ENCODE measurements around the gene TMF1. TPM values are rescaled to one million over a fixed set of nuclear protein-coding genes. Genes with fewer than 3 reads are reported as not detected.

Gene TMF1
- 34.6 and 47.6 TPM in 2 replicates for total RNA-seq (ENCODE audit: low replicate concordance)
- long read RNA-seq, full-length matches to known transcripts = 2 of 504 reads
- long read RNA-seq, partial matches to known transcripts = 487 of 504 reads
- long read RNA-seq, other reads (novel, unspliced or antisense) = 15 of 504 reads

GRCh38 chr3:69051756-69052471 lies at the start of gene TMF1:
TSS of gene TMF1 (minus strand) at chr3:69052333. CDS start at chr3:69052086, 247 bp downstream.
- peaks cover 27% of the 10 kb centered on the region for H3K4me1 Mint-ChIP-seq (ENCODE audit: unreplicated experiment)
- peaks cover 25% of the 10 kb centered on the region for H3K36me3 Mint-ChIP-seq
- no peaks in the 10 kb centered on the region for H3K9me3 Mint-ChIP-seq
- H3K4me3 Mint-ChIP-seq = peak within 1 kb of the TSS; percentile 98
- no peaks in the 10 kb centered on the region for H3K27me3 Mint-ChIP-seq
- no peak for TF ChIP-seq CTCF (conservative IDR thresholded peaks at IDR 0.05)
- peak within 1 kb of the TSS; percentile 98 for H3K27ac Mint-ChIP-seq
- peak; percentile 98 for DNase-seq (ENCODE audit: extremely low spot score, unreplicated experiment)

- Mint-ChIP-seq H3K27me3 (no peaks in the 10 kb centered on the region), H3K9me3 (no peaks in the 10 kb centered on the region), H3K27ac (no peak overlapping the region), H3K4me1 (ENCODE audit: unreplicated experiment) (peaks cover 5% of the 10 kb centered on the region), H3K4me3 (no peak overlapping the region), H3K36me3 (peaks cover 29% of the 10 kb centered on the region)
- no peak for TF ChIP-seq CTCF (conservative IDR thresholded peaks at IDR 0.05)
- DNase-seq (ENCODE audit: extremely low spot score, unreplicated experiment) = no peak
These were observed 47.4 kb upstream of the TMF1 start for GRCh38 chr3:69099576-69099975.

GRCh38 chr3:69097407-69098086 lies 45.4 kb upstream of the TMF1 start:
- no peaks in the 10 kb centered on the region for H3K9me3 Mint-ChIP-seq
- H3K27me3 Mint-ChIP-seq = no peaks in the 10 kb centered on the region
- no peak overlapping the region for H3K27ac Mint-ChIP-seq

GRCh38 chr3:69096299-69096698 lies 44.2 kb upstream of the TMF1 start:
- no peaks in the 10 kb centered on the region for H3K27me3 Mint-ChIP-seq
- no peak overlapping the region for H3K4me3 Mint-ChIP-seq
- no peak for TF ChIP-seq CTCF (conservative IDR thresholded peaks at IDR 0.05)
- H3K9me3 Mint-ChIP-seq = no peaks in the 10 kb centered on the region
- peak overlapping the region; percentile 55 for H3K27ac Mint-ChIP-seq
- no peak for DNase-seq (ENCODE audit: extremely low spot score, unreplicated experiment)
- H3K4me1 Mint-ChIP-seq (ENCODE audit: unreplicated experiment) = peaks cover 20% of the 10 kb centered on the region
- H3K36me3 Mint-ChIP-seq = peaks cover 14% of the 10 kb centered on the region

More at GRCh38 chr3:69097407-69098086, 45.4 kb upstream of the TMF1 start:
- no peak overlapping the region for H3K4me3 Mint-ChIP-seq
- H3K4me1 Mint-ChIP-seq (ENCODE audit: unreplicated experiment) = peaks cover 10% of the 10 kb centered on the region
- peaks cover 21% of the 10 kb centered on the region for H3K36me3 Mint-ChIP-seq
- no peak for DNase-seq (ENCODE audit: extremely low spot score, unreplicated experiment)
- TF ChIP-seq CTCF (conservative IDR thresholded peaks at IDR 0.05) = no peak

GRCh38 chr3:69095636-69096035 lies 43.5 kb upstream of the TMF1 start:
- TF ChIP-seq CTCF (conservative IDR thresholded peaks at IDR 0.05) = no peak
- Mint-ChIP-seq H3K4me1 (ENCODE audit: unreplicated experiment) (peaks cover 20% of the 10 kb centered on the region), H3K27ac (peak overlapping the region; percentile 55), H3K27me3 (no peaks in the 10 kb centered on the region), H3K4me3 (no peak overlapping the region), H3K36me3 (peaks cover 14% of the 10 kb centered on the region), H3K9me3 (no peaks in the 10 kb centered on the region)
- no peak for DNase-seq (ENCODE audit: extremely low spot score, unreplicated experiment)
